ENCODE data around the gene GNAT3.

GRCh38 chr7:80468931-80469714 is 42.7 kb downstream of the GNAT3 start:
- TF ChIP-seq CTCF (IDR thresholded peaks at IDR 0.05) (no peak), POLR2A (IDR thresholded peaks at IDR 0.05) (no peak), EP300 (IDR thresholded peaks at IDR 0.05) (no peak)
